Mucosa of rectum (tissue), 2 donors: Measurements from ENCODE around the gene EEF1AKMT2.
"Not testable (repeated sequence)": the region's sequence is repeated elsewhere in the genome, so short reads cannot be mapped to it uniquely, and the experiment has no call there.

Source experiments
- H3K27ac ChIP-seq, 2 donors: one replicate each; pipeline ENCODE4 v1.7.0; 2013; ENCODE audit warnings: inconsistent platforms in 2 of 2, low read depth in 2 of 2, low read length in 2 of 2
- H3K27me3 ChIP-seq, 2 donors: one replicate each; pipeline ENCODE4 v1.7.0; 2013; ENCODE audit warnings: low read length in 2 of 2; ENCODE audit not compliant: control insufficient read depth in 2 of 2, insufficient read depth in 2 of 2
- H3K36me3 ChIP-seq, 2 donors: one replicate each; pipeline ENCODE4 v1.7.0; 2013; ENCODE audit warnings: low read length in 2 of 2; ENCODE audit not compliant: control insufficient read depth in 2 of 2, insufficient read depth in 2 of 2
- H3K4me1 ChIP-seq, 2 donors: one replicate each; pipeline ENCODE4 v1.7.0; 2013; ENCODE audit warnings: low read length in 2 of 2, mild to moderate bottlenecking in 1 of 2; ENCODE audit not compliant: control insufficient read depth in 2 of 2, insufficient read depth in 2 of 2
- H3K4me3 ChIP-seq, 2 donors: one replicate each; pipeline ENCODE4 v1.7.0; 2013; ENCODE audit warnings: low read length in 2 of 2
- H3K9ac ChIP-seq, 2 donors: one replicate each; pipeline ENCODE4 v1.7.0; 2013; ENCODE audit warnings: low read length in 2 of 2, low read depth in 1 of 2, mild to moderate bottlenecking in 1 of 2
- H3K9me3 ChIP-seq, 2 donors: one replicate each; pipeline ENCODE4 v1.7.0; 2013; ENCODE audit warnings: low read length in 2 of 2; ENCODE audit not compliant: control insufficient read depth in 2 of 2
- donor health status: healthy.
- donor health status: Normal muscosa, but diverticular disease.

The EEF1AKMT2 gene

DNA sequence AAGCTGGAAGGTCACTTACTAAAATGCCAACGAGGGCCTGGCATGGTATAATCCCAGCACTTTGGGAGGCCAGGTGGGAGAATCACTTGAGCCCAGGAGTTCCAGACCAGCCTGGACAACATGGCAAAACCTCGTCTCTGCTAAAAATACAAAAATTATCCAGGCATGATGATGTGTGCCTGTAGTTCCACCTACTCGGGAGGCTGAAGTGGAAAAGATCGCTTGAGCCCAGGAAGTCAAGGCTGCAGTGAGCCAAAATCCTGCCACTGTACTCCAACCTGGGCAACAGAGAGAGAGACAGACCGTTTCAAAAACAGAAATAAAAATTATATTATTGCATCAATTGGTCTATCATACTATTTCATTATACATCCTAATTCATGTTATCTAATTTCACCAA lies 29.4 kb downstream of the EEF1AKMT2 start:
- Histone ChIP-seq H3K27me3 (no peaks in the 10 kb centered on the region), H3K9me3 (no peaks in the 10 kb centered on the region), H3K36me3 (peaks cover 20 to 28% of the 10 kb centered on the region in 2 donors), H3K9ac (no peak overlapping the region), H3K4me1 (no peaks in the 10 kb centered on the region), H3K27ac (no peak overlapping the region), H3K4me3 (no peak overlapping the region)

DNA sequence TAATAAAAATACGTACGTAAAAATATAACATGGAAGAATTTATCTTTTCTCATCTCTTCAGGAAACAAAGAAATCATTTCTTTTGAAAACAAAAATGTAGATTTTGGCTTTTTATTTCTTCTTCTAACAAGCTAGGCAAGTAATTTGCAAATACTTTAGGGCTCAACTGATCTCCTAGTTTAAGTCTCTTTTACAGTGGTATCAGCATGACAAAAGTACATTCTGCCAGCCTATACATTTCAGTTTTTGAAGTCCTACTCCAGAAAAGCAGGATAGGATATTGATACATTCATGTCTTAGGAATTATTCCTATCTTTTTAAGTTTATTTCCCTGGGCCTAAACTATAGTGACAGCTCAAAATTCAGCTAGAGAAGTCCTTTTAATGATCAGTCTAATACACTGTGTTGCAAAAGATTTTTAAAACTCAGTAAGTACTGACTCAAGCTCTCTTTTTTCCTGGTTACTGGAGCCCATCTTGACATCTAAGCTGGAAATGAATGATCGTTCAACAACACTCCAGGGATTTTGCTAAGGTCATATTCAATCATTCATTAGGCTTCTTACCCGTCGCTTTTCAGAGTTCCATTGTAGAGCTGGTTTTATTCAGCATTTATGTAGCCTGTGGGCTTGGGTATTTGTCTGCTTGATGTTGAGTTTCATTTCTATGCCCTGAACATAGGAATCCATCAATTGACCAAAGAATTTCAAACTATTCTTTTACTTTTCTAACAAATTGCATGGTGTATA lies 35.4 kb downstream of the EEF1AKMT2 start:
- Histone ChIP-seq H3K4me1 (no peaks in the 10 kb centered on the region), H3K36me3 (peaks cover 20 to 23% of the 10 kb centered on the region in 2 donors), H3K9me3 (no peaks in the 10 kb centered on the region), H3K4me3 (no peak overlapping the region), H3K27me3 (no peaks in the 10 kb centered on the region), H3K27ac (no peak overlapping the region), H3K9ac (no peak overlapping the region)

DNA sequence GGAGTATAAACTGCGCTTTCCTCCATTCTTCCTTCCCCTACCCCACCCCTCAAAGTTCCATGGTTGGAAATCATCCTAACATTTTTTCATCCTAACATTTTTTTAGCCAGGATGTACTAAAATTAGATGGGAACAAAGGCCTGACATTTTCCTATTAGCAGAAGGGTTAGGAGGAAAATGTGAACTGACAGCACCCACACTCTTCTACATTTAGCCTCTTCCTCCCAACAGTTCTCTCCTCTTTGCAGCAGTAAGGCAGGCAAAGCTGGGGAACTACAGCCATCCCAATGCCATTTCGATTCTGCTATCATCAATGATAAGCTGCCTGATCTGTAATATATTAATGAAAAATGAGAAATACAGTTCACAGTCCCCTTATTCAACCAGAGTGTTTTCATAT lies 36.1 kb downstream of the EEF1AKMT2 start:
- no peak overlapping the region for H3K27ac ChIP-seq
- H3K9me3 ChIP-seq, result no peaks in the 10 kb centered on the region
- no peak overlapping the region for H3K9ac ChIP-seq
- H3K27me3 ChIP-seq, result no peaks in the 10 kb centered on the region
- no peak overlapping the region for H3K4me3 ChIP-seq
- H3K4me1 ChIP-seq, result no peaks in the 10 kb centered on the region
- H3K36me3 ChIP-seq, result peaks cover 16 to 18% of the 10 kb centered on the region in 2 donors

DNA sequence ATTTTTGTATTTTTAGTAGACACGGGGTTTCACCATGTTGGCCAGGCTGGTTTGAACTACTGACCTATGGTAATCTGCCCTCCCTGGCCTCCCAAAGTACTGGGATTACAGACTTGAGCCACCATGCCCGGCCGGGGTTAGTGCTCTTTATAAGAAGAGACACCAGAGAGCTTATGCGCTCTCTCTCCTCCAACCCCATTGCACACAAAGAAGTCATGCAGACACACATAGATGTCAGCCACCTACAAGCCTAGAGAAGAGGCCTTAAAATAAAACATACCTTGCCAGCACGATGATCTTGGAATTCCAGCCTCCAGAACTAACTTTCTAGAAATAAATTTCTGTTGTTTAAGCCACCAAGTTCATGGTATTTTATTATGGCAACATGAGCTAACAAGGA lies 37.5 kb downstream of the EEF1AKMT2 start:
- H3K4me1 ChIP-seq, result no peaks in the 10 kb centered on the region
- peaks cover 5 to 14% of the 10 kb centered on the region in 2 donors for H3K36me3 ChIP-seq
- no peaks in the 10 kb centered on the region for H3K27me3 ChIP-seq
- H3K4me3 ChIP-seq, result no peak overlapping the region
- H3K9me3 ChIP-seq, result no peaks in the 10 kb centered on the region
- H3K9ac ChIP-seq, result no peak overlapping the region
- no peak overlapping the region for H3K27ac ChIP-seq

DNA sequence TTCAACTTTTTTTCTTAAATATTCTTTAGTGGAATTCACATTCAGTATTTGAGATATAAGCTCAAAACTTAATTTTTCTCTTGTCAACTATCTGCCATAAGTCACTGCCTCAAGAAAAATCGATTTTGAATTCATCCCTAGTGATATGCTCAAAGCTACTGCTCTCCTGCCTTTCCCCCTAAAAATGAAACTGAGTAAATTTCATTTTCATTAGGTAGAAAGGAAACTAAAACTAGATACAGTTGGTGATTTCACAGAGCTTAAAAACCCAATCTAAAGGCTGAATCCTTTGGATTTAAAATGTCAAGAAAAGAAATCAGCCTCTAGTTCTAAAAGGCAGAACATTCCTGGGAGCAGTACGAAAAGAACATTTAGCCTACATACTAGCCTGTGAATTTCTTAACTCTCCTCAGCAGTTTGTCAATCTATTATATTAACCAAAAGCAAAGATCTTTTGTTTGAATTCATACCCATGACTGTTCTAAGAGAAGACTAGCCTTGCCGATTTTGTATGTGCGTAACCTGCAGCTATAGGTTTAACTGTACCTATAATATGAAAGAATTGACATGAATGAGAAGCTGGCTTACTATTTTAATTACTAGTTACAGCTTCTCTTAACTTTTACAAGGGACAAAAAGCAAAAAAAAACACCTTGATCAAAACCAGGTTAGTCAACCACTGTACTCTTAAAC lies 42.6 kb downstream of the EEF1AKMT2 start:
- no peaks in the 10 kb centered on the region for H3K27me3 ChIP-seq
- no peaks in the 10 kb centered on the region for H3K9me3 ChIP-seq
- H3K27ac ChIP-seq, result no peak overlapping the region
- H3K36me3 ChIP-seq, result peaks cover 0 to 5% of the 10 kb centered on the region in 2 donors
- peaks cover 25 to 30% of the 10 kb centered on the region in 2 donors for H3K4me1 ChIP-seq
- peak overlapping the region in 1 of 2 donors; percentile 24 for H3K9ac ChIP-seq
- no peak overlapping the region for H3K4me3 ChIP-seq

DNA sequence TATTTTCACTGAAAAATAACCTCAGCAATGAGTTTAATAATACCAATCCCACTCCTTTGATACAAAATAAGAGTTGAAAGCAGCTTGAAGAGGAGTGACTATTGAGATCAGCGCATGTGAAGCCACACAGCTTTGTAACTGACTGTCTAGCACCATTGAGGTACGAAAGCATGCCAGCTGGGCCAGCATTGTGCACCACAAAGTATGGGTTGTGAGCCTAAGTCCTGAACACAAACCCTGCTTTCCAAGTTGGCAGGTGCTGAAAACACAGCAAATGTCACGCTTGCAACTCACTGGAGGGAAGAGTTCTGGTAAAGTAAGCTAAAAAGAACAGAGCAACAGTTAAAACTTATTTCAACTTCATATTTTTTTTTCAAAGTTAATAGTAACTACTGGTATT lies 43.5 kb downstream of the EEF1AKMT2 start:
- no peaks in the 10 kb centered on the region for H3K27me3 ChIP-seq
- H3K9me3 ChIP-seq, result no peaks in the 10 kb centered on the region
- peaks cover 25 to 30% of the 10 kb centered on the region in 2 donors for H3K4me1 ChIP-seq
- peaks cover 0 to 5% of the 10 kb centered on the region in 2 donors for H3K36me3 ChIP-seq
- no peak overlapping the region for H3K9ac ChIP-seq
- H3K27ac ChIP-seq, result peak overlapping the region; percentile 5 to 80
- no peak overlapping the region for H3K4me3 ChIP-seq

DNA sequence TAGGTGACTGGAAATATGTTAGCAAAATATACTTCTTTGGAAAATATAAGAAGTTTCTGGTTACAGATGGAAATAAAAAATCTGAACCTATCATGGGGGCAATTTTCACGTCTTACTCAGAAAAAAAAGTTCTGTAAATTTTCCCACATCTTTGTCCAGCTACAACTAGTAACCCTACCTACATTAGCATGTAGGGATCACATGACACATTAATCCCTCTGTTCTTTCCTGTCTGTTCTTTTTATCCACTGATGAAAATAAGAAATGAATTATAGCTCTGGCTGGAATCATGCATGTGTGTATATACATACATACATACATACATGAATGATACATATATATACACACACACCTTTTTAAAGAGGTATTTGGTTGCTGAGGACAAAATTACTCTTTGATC lies 43.9 kb downstream of the EEF1AKMT2 start:
- H3K4me3 ChIP-seq, result no peak overlapping the region
- peak overlapping the region in 1 of 2 donors; percentile 33 for H3K9ac ChIP-seq
- no peaks in the 10 kb centered on the region for H3K27me3 ChIP-seq

DNA sequence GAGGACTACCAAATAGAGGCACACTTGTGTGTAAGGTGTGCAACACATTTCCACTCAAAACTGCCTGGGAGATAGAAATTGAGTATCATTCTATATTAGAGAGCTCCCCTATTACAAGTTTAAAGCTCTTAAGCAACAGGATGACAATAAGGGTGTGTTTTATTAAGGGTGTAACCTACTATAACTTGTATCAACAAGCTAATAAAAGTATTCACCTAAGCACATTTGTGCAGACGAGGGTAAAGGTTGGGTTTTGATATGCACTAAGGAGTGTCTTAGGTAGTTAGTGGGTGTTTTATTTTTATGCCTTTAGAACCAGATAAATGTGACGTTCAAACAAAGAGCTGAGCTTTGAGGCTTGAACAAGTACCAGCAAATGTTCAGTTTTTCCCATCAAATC lies 44.7 kb downstream of the EEF1AKMT2 start:
- Histone ChIP-seq H3K27me3 (no peaks in the 10 kb centered on the region), H3K27ac (peak overlapping the region; percentile 80 to 88), H3K9ac (peak overlapping the region in 1 of 2 donors; percentile 41), H3K36me3 (peaks cover 0 to 3% of the 10 kb centered on the region in 2 donors), H3K4me1 (peaks cover 31 to 37% of the 10 kb centered on the region in 2 donors), H3K9me3 (no peaks in the 10 kb centered on the region), H3K4me3 (peak overlapping the region in 1 of 2 donors; percentile 44)

More for the DNA sequence above, 43.9 kb downstream of the EEF1AKMT2 start:
- H3K36me3 ChIP-seq, result peaks cover 0 to 4% of the 10 kb centered on the region in 2 donors
- peak overlapping the region; percentile 80 to 88 for H3K27ac ChIP-seq
- peaks cover 25 to 30% of the 10 kb centered on the region in 2 donors for H3K4me1 ChIP-seq
- H3K9me3 ChIP-seq, result no peaks in the 10 kb centered on the region

DNA sequence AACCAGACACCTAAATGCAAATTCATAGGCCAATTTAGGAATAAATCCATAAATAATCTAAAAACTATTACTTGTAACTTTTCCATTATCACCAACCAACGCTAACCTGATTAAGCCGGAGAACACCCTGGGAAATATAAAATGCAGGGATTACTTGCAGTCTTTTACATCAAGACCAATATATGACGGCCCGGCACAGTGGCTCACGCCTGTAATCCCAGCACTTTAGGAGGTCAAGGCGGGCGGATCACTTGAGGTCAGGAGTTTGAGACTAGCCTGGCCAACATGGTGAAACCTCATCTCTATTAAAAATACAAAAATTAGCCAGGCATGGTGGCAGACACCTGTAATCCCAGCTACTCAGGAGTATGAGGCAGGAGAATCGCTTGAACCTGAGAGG lies 45.2 kb downstream of the EEF1AKMT2 start:
- not testable (repeated sequence) for H3K27me3 ChIP-seq, H3K36me3 ChIP-seq, H3K4me3 ChIP-seq, H3K9me3 ChIP-seq
- peak overlapping the region; percentile 26 to 27 for H3K9ac ChIP-seq
- peaks cover 37 to 42% of the 10 kb centered on the region in 2 donors for H3K4me1 ChIP-seq
- peak overlapping the region; percentile 80 to 88 for H3K27ac ChIP-seq

DNA sequence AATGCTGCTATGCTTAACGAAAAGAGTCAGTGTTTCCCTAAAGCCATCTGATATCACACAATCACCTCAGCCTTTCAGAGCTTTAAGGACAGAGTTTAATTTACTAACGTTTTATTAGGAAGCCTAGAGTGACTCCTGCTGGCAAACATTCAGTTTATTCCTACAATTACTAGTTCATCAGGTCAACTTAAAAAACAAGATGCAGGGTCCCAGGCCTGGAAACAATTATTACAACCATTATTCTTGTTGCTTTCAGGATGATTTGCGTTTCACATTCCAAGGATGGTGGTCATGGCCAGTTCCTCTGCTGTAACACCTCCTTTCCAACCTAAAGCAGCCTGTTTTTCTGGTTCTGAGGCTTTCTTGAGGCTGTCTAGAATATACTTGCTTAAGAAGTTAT lies 46.0 kb downstream of the EEF1AKMT2 start:
- Histone ChIP-seq H3K4me1 (peaks cover 43 to 50% of the 10 kb centered on the region in 2 donors), H3K36me3 (peaks cover 0 to 3% of the 10 kb centered on the region in 2 donors), H3K27me3 (no peaks in the 10 kb centered on the region), H3K9ac (no peak overlapping the region), H3K9me3 (no peaks in the 10 kb centered on the region), H3K4me3 (no peak overlapping the region), H3K27ac (peak overlapping the region; percentile 80 to 88)
